GM18498 (cell line): ENCODE results near the gene TYRO3.

ENCODE experiments used
- ATAC-seq: cut with Tn5 transposase; IDR thresholded peaks from one replicate; pipeline ENCODE4 v1.9.1; 2021; ENCODE audit warnings: mild to moderate bottlenecking, moderate library complexity; ENCODE audit not compliant: unreplicated experiment

The TYRO3 gene

DNA sequence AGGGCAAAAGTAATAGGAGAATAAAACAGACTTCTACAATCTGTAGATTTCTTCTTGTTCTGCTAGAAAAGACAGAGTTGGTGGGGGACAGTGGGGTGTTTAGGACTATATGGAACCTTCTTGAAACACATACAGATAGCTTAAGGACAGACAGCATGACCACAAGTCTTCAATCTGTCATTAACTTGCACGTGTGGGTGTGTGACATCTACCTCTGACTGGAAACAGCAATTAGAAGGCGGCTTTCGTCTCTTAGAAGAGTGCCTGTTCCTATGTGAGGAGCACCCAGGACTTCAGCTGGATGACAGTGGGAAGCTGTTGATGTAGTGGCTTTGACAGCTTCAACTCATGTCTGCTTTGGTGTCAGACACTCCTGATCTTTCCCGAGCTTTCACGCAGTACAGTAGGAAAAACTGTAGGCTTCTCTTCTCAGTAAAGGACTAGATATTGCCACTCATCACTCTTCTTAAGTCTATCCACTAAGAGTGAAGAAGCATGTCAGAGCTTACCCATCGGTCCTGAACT is 44.5 kb downstream of the TYRO3 start:
- ATAC-seq = no peak

DNA sequence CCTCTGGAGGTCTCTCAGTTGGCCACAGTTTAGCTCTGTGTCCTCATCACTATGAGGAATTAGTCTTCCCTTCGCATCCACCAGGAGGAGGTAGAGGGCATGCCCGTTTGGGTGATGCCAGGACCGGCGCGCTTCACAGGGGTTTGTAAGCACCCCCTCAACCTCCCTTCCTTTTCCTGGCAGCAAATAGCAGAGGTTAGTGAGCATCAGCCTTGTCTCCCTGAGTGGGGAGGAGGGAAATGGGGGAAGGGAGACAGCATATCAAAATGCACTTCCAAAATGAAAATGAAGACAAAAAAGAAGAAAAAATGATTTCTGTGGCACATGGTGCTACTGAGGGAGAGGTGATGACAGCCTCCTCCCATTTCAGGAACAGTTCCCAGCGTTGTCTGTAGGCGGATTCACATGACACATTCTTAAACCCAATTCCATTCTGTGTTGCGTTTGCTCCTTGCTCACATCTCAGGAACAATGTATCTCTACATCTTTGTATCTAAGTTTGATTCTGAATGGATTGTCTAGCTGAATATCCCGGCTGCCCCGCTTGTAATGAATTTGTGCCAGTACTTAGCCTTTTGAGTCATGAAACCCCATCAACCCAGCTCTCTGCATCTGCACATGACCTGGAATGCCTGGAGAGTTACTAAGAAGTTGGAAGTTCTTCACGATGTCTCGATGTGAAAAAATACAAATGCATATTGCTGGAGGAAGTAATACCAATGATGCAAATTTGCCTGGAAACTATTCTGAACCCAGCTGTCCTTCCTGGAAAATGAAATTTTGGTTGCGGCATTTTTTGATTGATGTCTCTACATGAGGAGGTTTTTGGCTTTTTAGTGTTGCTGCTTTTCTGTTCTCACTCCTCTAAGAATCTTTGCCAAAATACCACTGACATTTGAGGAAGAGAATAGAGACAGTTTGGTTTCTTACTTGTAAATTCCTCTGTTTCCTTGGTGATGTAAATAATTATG is 45.2 kb downstream of the TYRO3 start:
- ATAC-seq = no peak

DNA sequence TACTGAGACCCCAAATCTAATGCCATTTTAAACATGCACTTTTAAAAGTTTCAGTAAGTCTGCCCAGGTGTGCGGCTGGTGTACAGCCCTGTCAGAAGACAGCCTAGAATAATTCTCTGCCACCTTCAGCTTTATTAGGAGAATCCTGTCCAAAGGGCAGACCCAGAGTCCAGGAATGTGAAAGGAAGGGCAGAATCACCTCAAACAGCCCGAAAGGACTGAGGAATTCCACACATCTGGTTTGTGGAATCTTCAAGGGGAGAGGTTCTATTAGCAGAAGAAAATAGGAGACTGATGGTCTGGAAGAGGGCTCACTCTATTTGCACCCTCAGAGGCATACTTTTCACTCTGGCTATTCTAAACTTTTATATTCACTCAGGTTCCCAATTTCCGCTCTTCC is 46.6 kb downstream of the TYRO3 start:
- ATAC-seq = no peak

DNA sequence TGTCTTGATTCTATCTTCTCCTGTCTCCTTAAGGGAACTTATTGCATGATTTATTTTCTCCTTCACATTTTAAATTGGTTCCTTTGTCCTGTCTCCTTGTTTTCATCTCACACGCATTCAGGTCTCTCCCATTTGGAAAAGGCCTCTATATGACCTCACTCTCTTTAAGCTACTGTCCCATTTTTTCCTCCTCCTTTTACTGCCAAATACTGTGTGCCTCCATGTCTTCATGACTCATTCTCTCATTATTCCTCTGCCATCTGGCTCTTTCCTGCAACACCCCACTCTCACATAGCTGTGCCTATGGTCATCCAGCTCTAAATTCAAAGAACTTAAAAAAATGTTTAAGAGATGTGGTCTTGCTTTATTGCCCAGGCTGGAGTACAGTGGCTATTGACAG is 48.0 kb downstream of the TYRO3 start:
- ATAC-seq = no peak

DNA sequence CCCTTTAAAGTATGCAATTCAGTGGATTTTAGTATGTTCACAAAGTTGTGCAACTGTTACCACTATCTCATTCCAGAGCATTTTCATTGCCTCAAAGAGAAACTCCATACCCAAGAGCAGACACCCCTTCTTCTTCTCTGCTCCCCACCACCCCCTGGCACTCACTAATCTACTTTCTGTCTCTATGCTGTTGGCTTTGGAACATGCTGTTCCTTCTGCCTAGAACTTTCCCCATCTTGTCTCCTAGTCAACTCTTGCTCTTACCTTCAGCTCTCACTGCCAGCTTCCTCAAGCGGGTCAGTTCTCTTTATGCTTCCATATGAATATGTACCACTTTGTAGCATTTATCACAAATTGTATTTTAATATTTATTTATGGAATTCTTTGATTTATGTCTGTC is 50.1 kb downstream of the TYRO3 start:
- ATAC-seq = no peak

DNA sequence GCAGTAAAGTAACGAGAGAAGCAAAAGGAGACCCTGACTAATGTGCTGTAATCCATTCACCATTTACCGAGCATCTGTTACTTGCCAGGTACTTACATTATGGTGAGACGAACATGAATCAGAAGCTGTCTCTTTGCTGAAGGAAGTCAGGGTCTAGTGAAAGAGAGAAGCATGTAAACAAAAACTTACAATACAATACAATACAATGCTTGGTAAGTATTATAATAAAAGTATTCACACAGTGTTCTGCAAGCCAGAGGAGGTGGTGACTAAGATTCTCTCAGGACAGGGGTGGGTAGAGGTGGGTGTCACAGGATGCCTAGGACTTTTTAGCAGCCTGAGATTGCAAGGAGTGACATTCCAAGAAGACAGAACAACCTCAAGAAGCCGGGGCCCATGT is 51.0 kb downstream of the TYRO3 start:
- ATAC-seq = no peak

DNA sequence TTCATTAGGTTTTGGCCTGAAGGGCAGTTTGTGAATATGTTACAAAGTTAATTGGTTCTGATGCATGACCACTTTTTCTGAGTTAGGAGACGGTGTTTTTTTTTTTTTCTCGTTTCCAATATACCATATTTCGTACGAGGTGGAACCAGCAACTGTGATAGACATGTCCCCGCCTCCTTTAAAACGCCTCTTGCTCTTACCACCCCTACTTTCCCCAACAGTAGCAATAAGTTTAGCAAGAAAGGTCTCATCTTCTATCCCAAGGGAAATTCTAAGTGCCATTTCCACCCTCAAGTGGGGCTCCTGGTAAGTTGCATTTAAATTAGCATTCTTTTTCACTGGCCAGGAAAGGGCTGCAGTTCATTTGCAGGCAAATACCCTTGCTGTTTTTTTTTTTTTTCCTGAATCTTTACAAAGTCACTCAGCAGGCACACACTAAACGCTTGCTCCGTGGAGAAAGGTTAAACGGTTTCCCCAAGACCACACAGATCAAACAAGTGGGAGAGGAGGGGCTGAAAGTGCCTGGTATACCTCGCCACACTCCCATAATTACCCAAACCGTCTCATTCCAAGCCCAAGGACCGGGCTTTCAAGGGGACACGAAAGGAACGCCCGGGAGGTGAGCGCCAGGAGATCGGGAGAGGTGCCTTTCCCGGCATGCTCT is 61.7 kb downstream of the TYRO3 start:
- no peak for ATAC-seq

DNA sequence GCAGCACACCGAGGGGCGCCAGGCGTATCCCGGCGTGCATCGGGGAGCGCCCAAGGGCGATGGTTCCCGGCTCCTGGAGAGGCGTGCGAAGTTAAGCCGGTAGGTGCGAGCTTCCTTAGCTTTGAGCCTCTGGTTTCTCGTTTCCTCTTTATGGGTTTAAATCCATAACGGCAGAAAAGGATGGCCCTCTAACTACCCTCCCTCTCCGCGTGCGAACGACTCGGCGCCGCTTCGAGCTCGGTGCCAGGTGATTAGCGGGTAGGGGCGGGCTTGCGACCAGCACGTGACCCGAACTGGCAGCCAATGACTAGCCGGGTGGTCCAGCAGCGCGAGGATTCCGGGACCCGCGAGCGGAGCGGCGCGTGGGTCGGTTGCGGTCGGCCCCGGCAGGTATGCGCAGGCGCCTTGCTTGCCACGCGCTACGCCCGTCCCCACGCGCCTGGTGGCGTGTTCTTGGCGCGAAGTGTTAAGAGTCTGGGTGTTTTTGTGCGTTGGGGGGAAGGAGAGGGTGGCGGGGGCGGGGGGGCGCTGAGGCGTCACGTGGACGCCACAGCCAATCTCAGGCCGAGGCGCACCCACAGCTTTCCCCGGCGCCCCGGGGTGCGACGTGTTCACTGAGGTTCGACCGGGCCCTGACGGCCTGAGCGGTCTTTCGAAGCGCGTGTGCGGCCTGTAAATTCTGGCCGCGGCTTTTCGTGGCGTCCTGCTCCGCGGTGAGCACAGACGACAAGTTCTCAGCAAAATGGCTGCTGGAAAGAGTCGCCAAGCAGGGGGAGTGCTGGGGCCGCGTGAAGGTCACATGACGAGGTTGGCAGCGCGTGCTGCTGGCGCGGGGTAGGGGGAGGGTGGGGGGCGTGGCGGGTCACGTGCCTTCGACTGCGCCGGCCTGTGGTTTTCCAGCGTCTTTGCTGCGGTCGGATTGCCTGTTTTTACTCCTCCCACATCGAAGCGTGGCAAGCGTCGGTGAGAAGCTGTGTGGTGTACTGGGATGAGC is 62.5 kb downstream of the TYRO3 start:
- peak; percentile 78 for ATAC-seq

DNA sequence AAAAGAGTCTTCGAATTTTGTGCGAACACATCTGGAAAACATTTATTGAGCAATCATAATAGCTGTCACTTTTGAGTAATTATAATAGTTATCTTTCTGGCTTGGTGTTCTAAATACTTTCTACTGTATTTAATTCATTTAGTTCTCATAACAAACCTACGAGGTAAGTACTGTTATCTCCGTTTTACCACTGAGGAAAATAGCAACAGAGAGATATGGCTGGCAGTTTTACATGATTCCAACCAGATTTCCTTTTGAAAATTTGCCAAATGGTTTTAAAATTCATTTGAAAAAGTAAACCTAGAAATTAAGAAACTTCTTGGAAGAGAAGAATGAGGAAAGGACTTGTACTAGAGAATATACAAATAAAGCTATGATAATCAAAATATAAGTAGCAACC is 63.9 kb downstream of the TYRO3 start:
- ATAC-seq = no peak

DNA sequence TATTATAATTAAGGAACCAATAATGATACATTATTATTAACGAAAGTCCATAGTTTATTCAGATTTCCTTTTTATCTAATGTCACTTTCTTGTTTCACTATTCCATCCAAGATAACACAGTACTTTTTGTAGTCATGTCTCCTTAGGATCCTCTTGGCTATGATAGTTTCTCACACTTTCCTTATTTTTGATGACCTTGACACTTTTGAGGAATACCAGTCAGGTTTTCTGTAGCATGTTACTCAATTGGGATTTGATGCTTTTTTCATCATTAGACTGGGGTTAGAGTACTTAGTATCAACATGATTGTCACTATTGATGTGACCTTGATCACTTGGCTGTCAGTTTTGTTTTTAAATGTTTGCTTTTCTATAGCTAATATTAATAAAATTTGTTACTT is 68.2 kb downstream of the TYRO3 start:
- ATAC-seq = no peak

DNA sequence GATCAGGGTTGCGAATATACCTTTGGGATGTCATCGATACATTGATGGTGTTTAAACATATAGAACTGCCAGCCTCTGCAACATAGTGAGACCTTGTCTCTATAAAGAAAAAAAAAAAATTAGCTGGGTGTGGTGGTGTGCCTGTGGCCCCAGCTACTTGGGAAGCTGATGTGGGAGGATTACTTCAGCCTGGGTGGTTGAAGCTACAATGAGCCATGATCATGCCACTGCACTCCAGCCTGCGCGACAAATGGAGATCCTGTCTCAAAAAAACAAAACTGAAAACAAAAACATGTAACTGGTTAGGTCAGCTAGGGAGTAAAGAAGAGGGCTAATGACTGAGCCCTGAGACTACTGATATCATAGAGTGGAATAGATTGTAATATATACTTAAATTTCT is 70.5 kb downstream of the TYRO3 start:
- no peak for ATAC-seq

DNA sequence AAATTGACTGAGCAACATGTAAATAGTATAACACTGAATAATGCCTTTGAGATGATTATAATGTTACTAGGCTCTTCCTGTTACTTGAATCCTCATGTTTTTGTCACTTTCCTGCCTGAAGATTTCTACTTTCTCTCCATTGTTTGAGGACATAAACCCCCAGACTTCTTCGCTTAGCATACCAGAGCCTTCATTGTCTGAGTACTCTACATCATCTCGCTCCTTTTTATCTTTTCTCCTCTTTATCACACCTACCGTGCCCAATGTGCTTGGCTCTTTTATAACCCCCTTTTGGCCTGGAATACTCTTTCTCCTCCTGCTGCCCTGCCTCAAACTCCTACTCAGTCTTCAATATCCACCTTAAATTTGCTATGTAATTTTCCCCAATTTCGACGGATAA is 70.9 kb downstream of the TYRO3 start:
- no peak for ATAC-seq

DNA sequence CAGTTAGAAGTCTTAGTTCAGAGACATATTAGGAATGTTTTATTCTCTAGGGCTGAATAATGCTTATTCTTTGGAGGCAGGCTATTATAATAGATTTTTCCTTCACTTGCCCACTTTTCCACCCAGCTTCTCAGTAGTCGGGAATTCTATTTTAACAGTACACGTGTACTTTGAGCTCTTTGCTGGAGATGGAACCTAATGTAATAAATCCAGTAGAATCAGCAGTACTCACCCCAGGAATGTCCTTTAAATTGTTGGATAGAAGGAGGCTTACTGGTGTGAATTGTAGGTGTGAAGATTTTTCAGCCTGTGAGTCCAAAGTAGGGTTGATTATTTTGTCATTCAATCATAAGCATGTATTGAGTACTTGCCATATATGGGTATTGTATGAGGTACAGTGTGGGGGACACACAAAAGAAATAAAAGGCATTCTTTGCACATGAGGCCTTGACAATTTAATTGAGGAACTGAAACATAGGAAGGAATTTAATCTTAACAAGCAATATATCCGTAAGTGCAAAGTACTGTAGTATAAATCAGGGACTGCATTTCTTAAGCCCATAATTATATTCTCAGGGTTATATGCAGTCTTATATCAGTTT is 71.7 kb downstream of the TYRO3 start:
- no peak for ATAC-seq

DNA sequence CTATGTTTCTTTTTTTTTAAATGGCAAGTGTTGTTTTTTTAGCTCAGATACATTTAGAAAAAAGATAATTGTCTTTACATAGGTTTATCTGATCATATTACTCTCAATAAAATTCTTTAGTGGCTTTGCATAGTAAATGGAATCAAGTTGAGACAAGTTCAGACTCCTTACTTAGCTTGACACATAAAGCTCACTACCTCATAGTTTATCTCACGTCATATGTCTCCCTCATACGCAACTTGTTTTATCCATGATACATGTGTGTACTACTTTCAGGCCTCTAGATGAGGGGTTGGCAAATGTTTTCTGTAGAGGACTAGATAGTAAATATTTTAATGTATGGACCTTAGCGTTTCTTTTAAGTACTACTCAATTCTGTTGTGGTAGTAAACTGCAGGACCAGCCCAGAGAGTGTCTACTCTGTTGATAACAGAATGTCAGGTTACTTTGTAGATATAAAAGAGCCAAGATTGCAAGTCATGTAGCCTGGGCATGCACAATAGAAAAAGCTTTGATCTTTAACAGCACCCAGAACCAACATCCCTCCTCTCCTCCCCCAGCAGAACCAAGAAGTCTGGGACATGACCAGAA is 73.0 kb downstream of the TYRO3 start:
- no peak for ATAC-seq
